Esophagus squamous epithelium (tissue), 5 donors: Measurements from ENCODE around the gene RGS3. TPM values are rescaled to one million over a fixed set of nuclear protein-coding genes. Genes with fewer than 3 reads are reported as not detected.
"Not testable (repeated sequence)": the region's sequence is repeated elsewhere in the genome, so short reads cannot be mapped to it uniquely, and the experiment has no call there.

ENCODE experiments used
- DNase-seq: peaks from one replicate; lab custom pipeline; 2025; lab: John Stamatoyannopoulos, UW
- H3K27ac ChIP-seq, 4 donors: fragments of 200-600 bp; sonication (generic); one replicate each; pipeline ENCODE4 v1.5.1; 2016 to 2019; ENCODE audit warnings: mild to moderate bottlenecking in 1 of 4
- H3K27me3 ChIP-seq, 4 donors: fragments of 200-600 bp; sonication (generic); 1 replicate in 3 of 4; 2 replicates in 1 of 4; pipeline versions ENCODE4 v1.5.1 to v1.6.0; 2017 to 2021; ENCODE audit warnings: antibody characterized with exemption in 1 of 4
- H3K36me3 ChIP-seq, 3 donors: fragments of 200-600 bp; sonication (generic); one replicate each; pipeline ENCODE4 v1.5.1; 2016 to 2019
- H3K4me1 ChIP-seq, 3 donors: fragments of 200-600 bp; sonication (generic); one replicate each; pipeline ENCODE4 v1.5.1; 2017 to 2019
- H3K4me3 ChIP-seq, 4 donors: fragments of 200-600 bp; sonication (generic); 1 replicate in 3 of 4; 2 replicates in 1 of 4; pipeline ENCODE4 v1.5.1; 2016 to 2019; ENCODE audit warnings: mild to moderate bottlenecking in 2 of 4, moderate library complexity in 1 of 4
- H3K9me3 ChIP-seq, 3 donors: fragments of 200-600 bp; sonication (generic); one replicate each; pipeline ENCODE4 v1.5.1; 2016 to 2019
- CTCF ChIP-seq, 6 experiments: fragments of 450-650 bp in 4 of 6; fragments of 200-600 bp in 2 of 6; sonication (generic) in 2 of 6; IDR thresholded peaks; one replicate each; pipeline ENCODE4 v1.5.1; 2016 to 2019; ENCODE audit warnings: antibody characterized with exemption in 6 of 6, mild to moderate bottlenecking in 4 of 6, moderate library complexity in 4 of 6
- POLR2A ChIP-seq, 4 donors: fragments of 450-650 bp; IDR thresholded peaks; one replicate each; pipeline ENCODE4 v1.6.1; 2017; ENCODE audit warnings: antibody characterized with exemption in 4 of 4, mild to moderate bottlenecking in 4 of 4, moderate library complexity in 3 of 4
- WGBS, 2 donors: methylation state at CpG; one replicate each; pipeline ENCODE4 v1.1.5; 2018; 5-methylcytosine and 5-hydroxymethylcytosine counted together
- intact Hi-C: fragments of 100-400 bp; cut with DNase I; formaldehyde crosslinking; loops from one replicate; pipeline ENCODE4 v1.15.0; 2022
- total RNA-seq, 4 donors: library from RNA; depleted of rRNA; stranded (reverse); fragments of >200 nt; gene quantifications; one replicate each; pipeline ENCODE4 v1.1.0, GENCODE V29; 2016
- donor health status: DM: yes; HTN: yes; CAD: no.

RGS3 gene
- total RNA-seq, 4 donors from 2014 or later = 9.7 to 16.3 (median 12.7) TPM

DNA sequence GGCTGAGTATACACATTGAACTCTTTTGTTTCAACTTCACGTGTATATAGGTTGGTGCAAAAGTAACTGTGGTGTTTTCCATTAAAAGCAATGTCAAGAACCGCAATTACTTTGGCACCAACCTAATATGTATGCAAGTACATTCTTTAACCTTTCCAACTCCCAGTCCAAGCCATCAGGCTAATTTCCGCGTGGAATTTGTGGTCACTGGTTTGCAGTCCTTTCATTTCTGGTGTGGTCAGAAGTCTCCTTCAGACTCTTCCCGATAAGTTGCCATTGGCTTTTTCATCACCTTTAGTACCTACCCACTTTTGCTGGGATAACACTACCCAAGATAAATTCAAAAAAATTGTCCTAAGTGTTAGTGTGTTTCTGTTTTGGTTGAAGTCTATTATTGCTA is 84.0 kb downstream of the RGS3 start:
- TF ChIP-seq CTCF (IDR thresholded peaks at IDR 0.05) (no peak), POLR2A (IDR thresholded peaks at IDR 0.05) (no peak)
- Histone ChIP-seq H3K4me1 (peaks cover 4 to 39% (median 13%) of the 10 kb centered on the region in 3 donors), H3K36me3 (peaks cover 0 to 11% (median 0%) of the 10 kb centered on the region in 3 donors), H3K27me3 (no peaks in the 10 kb centered on the region), H3K9me3 (no peaks in the 10 kb centered on the region), H3K27ac (peak overlapping the region in 1 of 4 donors; percentile 73), H3K4me3 (no peak overlapping the region)
- intact Hi-C loops = no loop called here
- WGBS, 2 donors = 86 to 93% methylated on average over 5 of the region's 5 CpGs
- DNase-seq = no peak

DNA sequence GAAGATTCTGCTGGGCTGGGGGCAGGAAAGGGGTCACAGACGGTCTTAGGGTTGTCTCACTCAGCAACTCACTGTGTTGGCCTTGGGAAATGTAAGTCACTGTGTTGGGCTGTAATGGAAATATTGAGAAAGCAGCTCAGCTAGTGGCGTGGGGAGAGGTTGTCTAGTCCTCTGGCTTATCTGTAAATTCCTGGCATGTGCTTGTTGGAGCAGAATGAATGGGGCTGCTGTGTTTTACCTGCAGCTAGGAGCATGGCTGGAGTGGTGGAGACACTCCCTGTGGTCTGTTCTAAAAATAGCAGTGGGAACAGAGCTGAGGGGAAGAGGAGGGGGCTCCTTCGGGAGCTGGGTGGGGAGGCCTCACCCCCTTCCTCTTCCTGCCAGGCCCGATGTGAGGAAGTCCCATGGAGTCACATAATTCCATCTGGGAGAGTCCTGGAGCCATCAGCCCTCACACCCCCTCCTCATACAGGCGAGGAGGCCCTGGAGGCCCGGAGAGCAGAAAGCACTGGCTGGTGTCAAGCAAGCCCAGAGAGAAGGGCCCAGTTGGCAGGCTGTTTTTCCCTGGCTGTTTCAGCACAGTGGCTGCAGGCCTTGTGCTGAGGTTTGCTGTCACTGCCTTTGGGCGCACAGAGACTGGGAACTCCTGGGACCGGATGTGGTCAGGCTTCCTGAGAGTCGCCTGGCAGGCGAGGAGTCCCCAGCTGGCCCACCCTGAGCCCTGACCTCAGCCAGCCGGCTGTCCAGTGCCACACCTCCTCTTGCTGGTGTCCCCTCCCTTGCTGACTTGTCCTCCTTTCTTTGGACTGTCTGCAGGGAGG is 84.9 kb downstream of the RGS3 start:
- intact Hi-C loops = no loop called here

DNA sequence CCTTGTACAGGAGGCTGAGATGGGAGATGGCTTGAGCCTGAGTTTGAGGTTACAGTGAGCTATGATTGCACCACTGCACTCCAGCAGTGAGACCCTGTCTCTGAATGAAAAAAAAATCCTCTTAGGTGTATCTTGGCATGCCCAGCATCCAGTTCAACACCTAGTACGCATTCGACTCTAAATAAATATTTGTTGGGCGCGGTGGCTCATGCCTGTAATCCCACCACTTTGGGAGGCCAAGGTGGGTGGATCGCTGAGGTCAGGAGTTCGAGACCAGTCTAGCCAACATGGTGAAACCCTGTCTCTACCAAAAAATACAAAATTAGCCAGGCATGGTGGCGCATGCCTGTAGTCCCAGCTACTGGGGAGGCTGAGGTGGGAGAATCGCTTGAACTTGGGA is 86.4 kb downstream of the RGS3 start:
- H3K4me1 ChIP-seq = peaks cover 4 to 39% (median 13%) of the 10 kb centered on the region in 3 donors
- H3K27me3 ChIP-seq, DNase-seq, intact Hi-C loops, H3K9me3 ChIP-seq, H3K4me3 ChIP-seq, H3K36me3 ChIP-seq, H3K27ac ChIP-seq: not testable (repeated sequence)
- WGBS, 2 donors = 81 to 92% methylated on average over 7 to 8 of the region's 8 CpGs

More for the DNA sequence above, 84.9 kb downstream of the RGS3 start:
- DNase-seq = no peak
- Histone ChIP-seq H3K4me1 (peaks cover 4 to 39% (median 13%) of the 10 kb centered on the region in 3 donors), H3K4me3 (no peak overlapping the region), H3K27ac (peak overlapping the region in 3 of 4 donors; percentile 34 to 73 (median 66)), H3K9me3 (no peaks in the 10 kb centered on the region), H3K27me3 (no peaks in the 10 kb centered on the region), H3K36me3 (peaks cover 0 to 1% (median 0%) of the 10 kb centered on the region in 3 donors)
- WGBS, 2 donors = 22% methylated on average over 3 of the region's 11 CpGs
- TF ChIP-seq CTCF (IDR thresholded peaks at IDR 0.05) = no peak
- no peak for TF ChIP-seq POLR2A (IDR thresholded peaks at IDR 0.05)

- peaks cover 4 to 28% (median 15%) of the 10 kb centered on the region in 3 donors for H3K4me1 ChIP-seq
- H3K27ac ChIP-seq = no peak overlapping the region
- DNase-seq = no peak
- H3K9me3 ChIP-seq = no peaks in the 10 kb centered on the region
- WGBS, 2 donors = 88 to 93% methylated on average over 2 of the region's 3 CpGs
- H3K4me3 ChIP-seq = no peak overlapping the region
- TF ChIP-seq POLR2A (IDR thresholded peaks at IDR 0.05) (no peak), CTCF (IDR thresholded peaks at IDR 0.05) (no peak)
- H3K27me3 ChIP-seq = no peaks in the 10 kb centered on the region
- no peaks in the 10 kb centered on the region for H3K36me3 ChIP-seq
- intact Hi-C loops = no loop called here
These were observed 93.5 kb downstream of the RGS3 start for GRCh38 chr9:113556877-113557593.

- no peaks in the 10 kb centered on the region for H3K9me3 ChIP-seq
- no peaks in the 10 kb centered on the region for H3K36me3 ChIP-seq
- peaks cover 4 to 42% (median 16%) of the 10 kb centered on the region in 3 donors for H3K4me1 ChIP-seq
- H3K27ac ChIP-seq = peak overlapping the region in 3 of 4 donors; percentile 31 to 56 (median 35)
- 60% methylated on average over 1 of the region's 7 CpGs; no CpG with 5 or more reads in 1 of the 2 donors for WGBS, 2 donors
- no peak for TF ChIP-seq POLR2A (IDR thresholded peaks at IDR 0.05)
- no peak for TF ChIP-seq CTCF (IDR thresholded peaks at IDR 0.05)
- no peak overlapping the region for H3K4me3 ChIP-seq
- DNase-seq = no peak
- no peaks in the 10 kb centered on the region for H3K27me3 ChIP-seq
- intact Hi-C loops = no loop called here
These were observed 95.3 kb downstream of the RGS3 start for GRCh38 chr9:113558632-113559502.
